Effector memory CD8-positive, alpha-beta T cell (primary cell): ENCODE data around the gene FLG.
"Not testable (repeated sequence)": the region's sequence is repeated elsewhere in the genome, so short reads cannot be mapped to it uniquely, and the experiment has no call there.

Source experiments
- ATAC-seq: fragments of 150-1000 bp; cut with Tn5 transposase; replicated peaks from 2 replicates; pipeline ENCODE4 v1.10.0; 2021; ENCODE audit warnings: mild to moderate bottlenecking, moderate library complexity
- DNase-seq, 3 experiments: peaks; one replicate each; pipeline ENCODE4 v3.0.0; 2021
- H3K27ac Mint-ChIP-seq, 2 donors: one replicate each; pipeline ENCODE4 v1.8.0; 2022; ENCODE audit warnings: mild to moderate bottlenecking in 2 of 2, mixed read lengths in 2 of 2, moderate library complexity in 2 of 2
- H3K27me3 Mint-ChIP-seq, 2 donors: one replicate each; pipeline ENCODE4 v1.8.0; 2022; ENCODE audit warnings: mixed read lengths in 2 of 2
- H3K36me3 Mint-ChIP-seq: one replicate; pipeline ENCODE4 v1.8.0; 2022; ENCODE audit warnings: mild to moderate bottlenecking, moderate library complexity, mixed read lengths; ENCODE audit not compliant: insufficient read depth
- H3K4me1 Mint-ChIP-seq, 2 donors: one replicate each; pipeline ENCODE4 v1.8.0; 2022; ENCODE audit warnings: low read depth in 2 of 2, mixed read lengths in 2 of 2
- H3K4me3 Mint-ChIP-seq, 2 donors: one replicate each; pipeline ENCODE4 v1.8.0; 2022; ENCODE audit warnings: mild to moderate bottlenecking in 2 of 2, mixed read lengths in 2 of 2, moderate library complexity in 2 of 2
- H3K9me3 Mint-ChIP-seq, 2 donors: one replicate each; pipeline ENCODE4 v1.8.0; 2022; ENCODE audit warnings: mixed read lengths in 2 of 2

FLG gene

GRCh38 chr1:152313319-152313801 lies 11.7 kb downstream of the FLG start:
- Mint-ChIP-seq H3K4me3 (no peak overlapping the region), H3K9me3 (no peaks in the 10 kb centered on the region), H3K27me3 (peaks cover 11 to 53% of the 10 kb centered on the region in 2 donors), H3K27ac (no peak overlapping the region), H3K36me3 (no peaks in the 10 kb centered on the region), H3K4me1 (no peaks in the 10 kb centered on the region)
- ATAC-seq (no peak), DNase-seq (no peak)

DNA sequence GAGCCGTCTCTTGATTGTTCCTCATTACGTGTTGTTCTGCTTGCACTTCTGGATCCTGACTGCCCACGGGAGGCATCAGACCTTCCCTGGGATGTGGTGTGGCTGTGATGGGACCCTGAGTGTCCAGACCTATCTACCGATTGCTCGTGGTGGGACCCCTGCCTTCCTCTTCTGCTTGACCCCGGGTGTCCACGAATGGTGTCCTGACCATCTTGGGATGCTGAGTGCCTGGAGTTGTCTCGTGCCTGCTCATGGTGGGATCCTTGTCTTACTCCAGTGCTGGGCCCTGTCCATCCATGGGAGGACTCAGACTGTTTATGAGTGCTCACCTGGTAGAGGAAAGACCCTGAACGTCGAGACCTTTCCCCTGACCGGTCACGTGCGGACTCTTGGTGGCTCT lies 12.9 kb downstream of the FLG start:
- DNase-seq, H3K4me1 Mint-ChIP-seq, H3K9me3 Mint-ChIP-seq, ATAC-seq, H3K4me3 Mint-ChIP-seq, H3K27ac Mint-ChIP-seq, H3K36me3 Mint-ChIP-seq: not testable (repeated sequence)
- H3K27me3 Mint-ChIP-seq, result peaks cover 11 to 60% of the 10 kb centered on the region in 2 donors

DNA sequence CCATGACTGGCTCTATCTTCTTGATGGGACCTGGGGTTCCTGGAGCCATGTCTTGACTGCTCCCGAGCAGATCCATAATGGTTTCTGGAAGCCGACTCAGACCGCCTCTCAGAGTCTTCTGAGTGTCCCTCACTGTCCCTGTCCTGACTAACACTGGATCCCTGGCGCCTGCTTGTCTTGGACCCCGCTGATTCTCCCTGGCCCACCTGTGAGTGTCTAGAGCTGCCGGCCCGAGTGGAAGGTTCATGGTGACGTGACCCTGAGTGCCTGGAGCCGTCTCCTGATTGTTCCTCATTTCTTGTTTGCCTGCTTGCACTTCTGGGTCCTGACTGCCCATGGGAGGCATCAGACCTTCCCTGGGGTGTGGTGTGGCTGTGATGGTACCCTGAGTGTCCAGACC lies 15.1 kb downstream of the FLG start:
- Mint-ChIP-seq H3K36me3 (no peaks in the 10 kb centered on the region), H3K9me3 (no peaks in the 10 kb centered on the region), H3K27me3 (peaks cover 11 to 60% of the 10 kb centered on the region in 2 donors), H3K4me1 (no peaks in the 10 kb centered on the region), H3K27ac (no peak overlapping the region), H3K4me3 (no peak overlapping the region)
- DNase-seq (no peak), ATAC-seq (no peak)

- H3K4me3 Mint-ChIP-seq, ATAC-seq, H3K9me3 Mint-ChIP-seq, H3K36me3 Mint-ChIP-seq, DNase-seq, H3K4me1 Mint-ChIP-seq, H3K27ac Mint-ChIP-seq: not testable (repeated sequence)
- H3K27me3 Mint-ChIP-seq, result peaks cover 8 to 60% of the 10 kb centered on the region in 2 donors
These were observed 15.6 kb downstream of the FLG start for GRCh38 chr1:152309320-152309901.

DNA sequence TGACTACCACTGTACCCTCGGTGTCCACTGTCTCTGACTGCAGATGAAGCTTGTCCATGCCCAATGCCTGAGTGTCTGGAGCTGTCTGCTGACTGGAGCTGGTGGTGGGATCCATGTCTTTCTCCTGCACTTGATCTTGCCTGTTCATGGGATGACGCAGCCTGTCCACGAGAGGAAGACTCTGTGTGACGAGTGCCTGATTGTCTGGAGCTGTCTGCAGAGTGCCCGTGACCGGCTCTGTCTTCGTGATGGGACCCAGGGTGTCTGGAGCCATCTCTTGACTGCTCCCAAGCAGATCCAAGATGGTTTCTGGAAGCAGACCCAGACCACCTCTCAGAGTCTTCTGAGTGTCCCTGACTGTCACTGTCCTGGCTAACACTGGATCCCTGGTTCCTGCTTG lies 16.3 kb downstream of the FLG start:
- H3K9me3 Mint-ChIP-seq, DNase-seq, H3K4me3 Mint-ChIP-seq, H3K27ac Mint-ChIP-seq, ATAC-seq, H3K4me1 Mint-ChIP-seq, H3K36me3 Mint-ChIP-seq: not testable (repeated sequence)
- H3K27me3 Mint-ChIP-seq, result peaks cover 1 to 62% of the 10 kb centered on the region in 2 donors

GRCh38 chr1:152307970-152308369 lies 17.1 kb downstream of the FLG start:
- H3K27ac Mint-ChIP-seq, ATAC-seq, H3K36me3 Mint-ChIP-seq, H3K4me3 Mint-ChIP-seq, DNase-seq, H3K9me3 Mint-ChIP-seq, H3K4me1 Mint-ChIP-seq: not testable (repeated sequence)
- H3K27me3 Mint-ChIP-seq, result peaks cover 0 to 62% of the 10 kb centered on the region in 2 donors

GRCh38 chr1:152306123-152306522 lies 18.9 kb downstream of the FLG start:
- not testable (repeated sequence) for H3K4me1 Mint-ChIP-seq, H3K9me3 Mint-ChIP-seq, ATAC-seq, DNase-seq, H3K27ac Mint-ChIP-seq, H3K36me3 Mint-ChIP-seq, H3K4me3 Mint-ChIP-seq
- peaks cover 0 to 44% of the 10 kb centered on the region in 2 donors for H3K27me3 Mint-ChIP-seq

GRCh38 chr1:152304773-152305172 lies 20.3 kb downstream of the FLG start:
- not testable (repeated sequence) for DNase-seq, H3K36me3 Mint-ChIP-seq, H3K9me3 Mint-ChIP-seq, H3K4me3 Mint-ChIP-seq, H3K27ac Mint-ChIP-seq, ATAC-seq, H3K4me1 Mint-ChIP-seq
- H3K27me3 Mint-ChIP-seq, result peaks cover 4 to 30% of the 10 kb centered on the region in 2 donors

- not testable (repeated sequence) for H3K9me3 Mint-ChIP-seq, H3K36me3 Mint-ChIP-seq, DNase-seq, ATAC-seq, H3K4me3 Mint-ChIP-seq, H3K4me1 Mint-ChIP-seq, H3K27ac Mint-ChIP-seq
- peaks cover 5 to 16% of the 10 kb centered on the region in 2 donors for H3K27me3 Mint-ChIP-seq
These were observed 21.7 kb downstream of the FLG start for GRCh38 chr1:152303139-152303872.

GRCh38 chr1:152256394-152256793 lies 68.6 kb downstream of the FLG start:
- not testable (repeated sequence) for H3K27ac Mint-ChIP-seq, ATAC-seq, H3K9me3 Mint-ChIP-seq, H3K4me3 Mint-ChIP-seq, DNase-seq, H3K36me3 Mint-ChIP-seq, H3K4me1 Mint-ChIP-seq
- peaks cover 12 to 49% of the 10 kb centered on the region in 2 donors for H3K27me3 Mint-ChIP-seq
